GM21447 (cell line): ENCODE data around the gene ACP1.

ENCODE experiments used
- ATAC-seq: cut with Tn5 transposase; IDR thresholded peaks from one replicate; pipeline ENCODE4 v1.9.1; 2021; ENCODE audit not compliant: unreplicated experiment

ACP1 gene

DNA sequence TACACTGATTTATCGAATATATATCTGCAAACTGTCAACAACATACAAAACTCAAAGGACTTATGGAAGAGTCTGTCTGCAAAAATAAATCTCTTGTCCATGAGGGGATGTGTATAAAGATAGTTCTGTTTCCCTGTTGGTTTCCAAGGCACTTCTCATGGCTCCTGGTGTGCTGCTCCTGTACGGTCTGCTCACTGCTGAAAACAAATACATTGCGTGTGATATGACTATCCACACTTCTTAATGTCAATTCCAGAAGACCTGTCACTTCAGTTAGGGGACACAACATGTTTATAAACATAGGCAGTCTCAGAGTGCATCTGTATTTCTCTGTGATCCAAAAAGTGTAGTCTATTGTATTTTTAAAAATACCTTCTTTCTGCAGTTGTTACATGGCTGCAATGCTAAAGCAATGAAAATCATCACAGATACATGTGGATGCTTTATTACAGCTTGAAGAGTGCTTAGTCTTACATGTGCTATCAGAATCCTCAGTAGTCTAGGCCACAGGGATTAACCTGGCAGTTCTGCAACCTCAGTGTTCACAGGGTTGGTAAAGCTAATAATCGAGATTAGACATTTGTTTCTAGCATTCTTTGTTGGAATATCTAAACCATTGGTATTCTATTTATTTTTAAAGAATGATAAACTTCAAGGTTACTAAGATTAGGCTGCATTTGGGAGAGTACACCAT, 15.4 kb downstream of the ACP1 start:
- ATAC-seq = no peak

DNA sequence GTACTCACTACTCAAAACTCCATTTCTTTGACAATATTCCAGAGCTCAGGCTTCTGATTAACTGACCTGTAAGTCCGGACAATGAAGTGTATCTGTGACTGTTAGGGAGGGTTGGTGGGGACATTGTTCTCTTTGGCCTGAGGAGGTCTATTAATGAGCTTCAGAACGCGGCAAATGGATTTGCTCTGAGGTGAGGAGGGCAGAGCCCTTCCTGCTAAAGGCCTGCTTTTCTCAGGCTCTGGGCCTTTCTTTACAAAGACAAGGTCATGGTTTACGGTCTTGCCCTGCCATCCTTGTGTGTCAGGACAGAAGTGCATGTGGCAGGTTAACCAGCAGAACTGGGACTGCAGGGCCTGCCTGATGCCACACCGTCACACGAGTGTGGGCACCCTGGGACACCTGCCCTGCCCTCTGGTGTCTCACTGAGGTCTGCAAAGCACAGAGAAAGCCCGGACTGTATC, 15.9 kb downstream of the ACP1 start:
- no peak for ATAC-seq

DNA sequence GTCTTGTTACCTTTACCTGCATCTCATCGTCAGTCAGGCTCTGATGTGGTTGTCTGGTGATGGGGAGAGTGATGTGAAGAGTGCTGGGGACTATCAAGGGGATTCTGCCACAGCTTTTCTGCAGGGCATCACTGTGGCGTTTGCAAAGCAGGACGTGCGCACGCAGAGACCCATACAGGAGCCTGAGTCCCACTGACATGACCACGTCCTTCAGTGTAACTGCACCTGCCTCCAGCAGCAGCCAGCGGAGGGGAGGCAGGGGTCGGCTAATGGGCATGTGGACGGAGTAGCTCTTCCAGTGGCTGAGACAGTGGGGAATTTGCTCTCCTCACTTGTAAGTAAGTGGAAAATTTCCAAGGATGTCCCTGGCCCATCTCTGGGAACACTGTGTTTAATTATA, 16.6 kb downstream of the ACP1 start:
- ATAC-seq = no peak

DNA sequence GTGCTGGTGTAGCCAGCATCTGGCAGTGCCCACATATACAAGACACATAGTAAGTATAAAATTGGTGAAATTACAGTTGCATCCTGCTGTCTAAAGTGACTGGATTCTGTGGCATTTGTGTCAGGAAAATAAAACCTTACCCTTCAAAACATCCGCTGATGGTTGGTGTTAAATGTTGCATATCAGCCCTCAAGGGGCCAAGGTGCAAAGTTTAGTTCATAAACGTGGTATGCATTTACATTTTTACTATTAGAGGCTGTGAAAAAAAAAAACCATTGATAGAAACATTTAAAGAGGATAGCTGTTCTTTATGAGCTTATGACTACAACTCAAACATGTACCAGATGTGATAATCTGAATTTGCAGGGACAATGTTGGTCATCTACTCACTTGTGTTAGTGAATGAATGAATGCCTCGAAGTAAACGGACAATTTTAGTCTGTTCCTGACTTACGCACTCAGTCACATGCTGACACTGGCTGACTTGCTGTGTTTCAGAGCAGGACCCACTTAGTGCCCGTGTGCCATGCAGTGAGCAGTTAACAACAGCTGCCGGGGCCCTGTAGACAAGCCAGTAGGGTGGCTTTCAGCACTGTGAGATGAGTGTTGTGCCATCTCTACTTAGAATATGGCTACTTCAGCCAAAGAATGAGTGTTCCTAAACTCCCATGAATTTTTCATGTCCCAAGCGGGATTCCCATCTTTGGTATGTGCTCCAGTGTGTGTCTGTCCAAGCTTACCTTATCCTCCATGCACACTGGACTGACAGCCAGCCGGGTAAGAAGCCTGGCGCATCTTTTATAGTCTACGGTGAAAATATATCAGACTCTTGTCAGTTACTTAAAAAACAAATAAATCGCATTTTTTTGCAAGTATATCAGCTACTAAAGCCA, 17.9 kb downstream of the ACP1 start:
- ATAC-seq = no peak

DNA sequence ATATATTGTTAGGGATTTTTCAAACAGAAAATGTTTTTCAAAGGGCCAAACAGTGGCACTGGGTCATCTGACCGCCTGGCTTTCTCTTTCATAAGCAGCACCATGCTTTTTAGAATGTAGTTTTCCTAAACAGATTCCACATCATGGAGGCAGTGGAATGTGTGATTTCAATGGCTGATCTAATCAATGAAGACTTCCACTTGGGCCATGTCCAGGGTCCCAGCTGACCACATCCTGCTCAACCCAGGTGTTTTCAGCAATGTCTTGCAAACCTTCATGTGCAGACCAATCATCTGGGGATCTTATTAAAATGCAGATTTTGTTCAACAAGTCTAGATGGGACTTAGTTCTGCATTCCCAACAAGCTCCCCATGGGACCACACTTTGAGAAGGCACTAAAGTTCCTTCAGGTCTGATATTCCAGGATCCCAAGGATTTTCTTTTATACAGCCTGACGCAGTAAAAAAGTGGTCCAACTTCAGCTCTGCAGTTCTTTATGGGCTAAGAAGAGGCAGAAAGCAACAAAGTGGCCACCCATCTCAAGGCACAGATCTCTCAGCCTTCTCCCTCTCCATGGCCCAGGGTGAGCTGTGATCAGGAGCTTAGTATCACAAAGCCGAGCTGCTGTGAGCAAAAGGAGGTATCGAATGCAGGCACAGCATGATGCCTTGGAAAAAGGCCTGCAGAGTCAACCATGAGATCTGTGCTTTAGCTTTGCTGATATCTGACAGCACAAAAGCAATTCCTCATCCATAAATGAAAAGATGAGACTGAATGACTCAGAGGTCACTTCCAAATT, 19.4 kb downstream of the ACP1 start:
- no peak for ATAC-seq

DNA sequence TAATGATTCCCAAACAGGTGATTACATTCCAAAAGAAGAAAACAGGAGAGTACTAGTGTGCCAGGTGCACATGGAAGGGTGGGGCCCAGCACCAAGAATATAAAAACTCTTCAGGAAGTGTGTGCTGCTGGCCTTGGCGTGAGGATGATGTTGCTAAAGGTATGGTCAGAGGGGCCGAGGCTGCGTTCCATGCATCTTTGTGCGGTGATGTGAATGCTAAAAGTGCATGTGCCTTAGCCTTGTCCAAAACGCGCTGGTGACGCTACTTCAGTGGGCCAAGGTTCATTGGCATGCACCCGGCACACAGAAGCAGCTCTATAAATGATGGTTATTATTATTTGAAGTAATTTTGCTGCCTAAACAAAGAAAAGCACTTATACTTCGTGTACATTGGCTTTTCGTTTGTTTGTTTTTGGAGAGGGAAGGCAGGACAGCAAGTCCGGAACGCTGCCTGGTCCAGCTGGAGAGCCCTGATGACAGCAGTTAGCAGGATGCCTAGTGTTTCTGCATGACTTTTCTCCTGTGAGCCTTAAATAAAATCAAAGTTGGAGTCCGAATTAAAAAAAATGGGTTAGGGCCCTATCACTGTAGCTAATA, 20.2 kb downstream of the ACP1 start:
- ATAC-seq = no peak

DNA sequence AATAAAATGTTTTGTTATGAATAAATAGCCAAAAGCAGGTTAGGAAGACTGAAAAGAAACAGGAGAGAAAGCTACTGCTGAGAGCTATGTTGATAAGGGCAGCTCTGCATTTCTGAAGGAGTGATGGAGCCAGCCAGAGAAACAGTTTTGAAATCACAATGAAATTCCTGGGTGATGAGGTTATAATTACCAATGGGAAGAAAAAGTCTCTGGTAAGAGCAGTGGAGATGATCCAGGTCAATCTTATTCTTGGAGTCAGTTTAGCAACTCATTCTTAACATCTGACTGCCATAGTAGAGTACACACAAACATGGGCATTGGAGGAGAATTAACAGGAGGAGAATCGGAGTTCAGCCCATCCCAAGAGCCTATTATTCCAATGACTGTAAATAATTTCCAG, 20.8 kb downstream of the ACP1 start:
- no peak for ATAC-seq

DNA sequence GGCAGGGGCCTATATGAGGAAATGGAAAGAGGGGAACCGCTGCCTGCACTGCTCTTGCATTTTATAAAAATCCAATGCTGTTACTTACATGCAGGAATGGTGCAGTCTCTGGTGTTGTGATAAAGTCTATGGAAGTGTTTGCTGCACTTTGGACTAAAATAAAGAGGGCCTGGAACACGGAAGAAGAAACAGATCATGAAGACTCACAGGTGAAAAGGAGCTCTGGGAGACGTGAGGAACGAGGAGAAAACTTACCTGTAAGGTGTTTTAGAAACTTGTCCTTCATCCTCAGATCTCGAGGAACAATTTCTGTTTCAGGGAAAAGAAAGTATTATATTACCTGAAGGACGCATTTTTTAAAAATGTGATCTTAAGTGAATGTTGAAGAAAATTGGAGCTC, 21.3 kb downstream of the ACP1 start:
- ATAC-seq = no peak

DNA sequence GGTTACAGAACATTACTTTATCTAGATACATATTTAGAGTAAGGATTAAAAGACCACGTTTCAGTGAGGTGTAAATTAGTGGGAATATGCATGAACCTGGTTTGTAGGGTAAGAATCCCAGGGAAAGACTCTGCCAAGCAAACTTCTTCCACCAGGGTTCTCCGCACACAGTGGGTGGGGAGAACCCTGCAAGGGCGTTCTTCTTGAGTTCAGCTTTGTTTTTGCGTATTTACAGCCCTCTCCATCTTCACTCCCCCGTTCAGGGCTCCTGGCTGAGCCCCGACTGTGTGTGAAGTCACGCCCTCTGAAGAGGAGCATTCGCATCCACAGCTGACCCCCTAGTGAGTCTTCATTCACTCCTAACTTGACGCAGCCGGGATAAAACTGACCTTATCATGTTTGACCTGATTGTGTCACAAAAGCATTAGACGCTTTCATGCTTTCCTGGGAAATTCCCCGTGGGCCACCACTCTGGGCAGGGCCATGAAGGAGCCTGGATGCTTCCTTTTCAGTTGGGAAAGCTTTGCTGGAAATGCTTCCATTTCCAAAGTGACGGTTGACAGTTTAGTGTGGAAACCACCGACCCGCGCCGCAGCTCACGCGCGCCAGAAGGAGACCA, 22.1 kb downstream of the ACP1 start:
- no peak for ATAC-seq

DNA sequence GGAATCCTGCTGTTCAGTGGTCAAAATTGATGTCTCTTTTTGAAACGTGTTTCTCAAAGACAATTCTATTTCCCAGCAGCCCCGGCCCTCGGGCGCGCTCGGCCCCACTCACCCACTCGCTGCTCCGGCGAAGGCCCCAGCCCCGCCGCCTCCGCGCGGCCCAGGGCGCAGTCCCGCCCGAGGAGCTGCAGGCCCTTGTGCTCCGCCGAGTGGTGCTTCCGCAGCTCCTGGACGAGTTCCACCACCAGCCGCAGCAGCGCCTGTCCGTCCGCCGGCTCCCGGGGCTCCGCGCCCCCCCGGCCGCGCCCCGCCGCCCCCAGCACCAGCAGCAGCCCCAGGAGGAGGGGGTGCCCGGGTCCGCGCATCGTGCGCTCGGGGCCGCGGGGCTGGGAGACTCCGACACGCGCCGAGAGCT, 22.7 kb downstream of the ACP1 start:
- no peak for ATAC-seq

DNA sequence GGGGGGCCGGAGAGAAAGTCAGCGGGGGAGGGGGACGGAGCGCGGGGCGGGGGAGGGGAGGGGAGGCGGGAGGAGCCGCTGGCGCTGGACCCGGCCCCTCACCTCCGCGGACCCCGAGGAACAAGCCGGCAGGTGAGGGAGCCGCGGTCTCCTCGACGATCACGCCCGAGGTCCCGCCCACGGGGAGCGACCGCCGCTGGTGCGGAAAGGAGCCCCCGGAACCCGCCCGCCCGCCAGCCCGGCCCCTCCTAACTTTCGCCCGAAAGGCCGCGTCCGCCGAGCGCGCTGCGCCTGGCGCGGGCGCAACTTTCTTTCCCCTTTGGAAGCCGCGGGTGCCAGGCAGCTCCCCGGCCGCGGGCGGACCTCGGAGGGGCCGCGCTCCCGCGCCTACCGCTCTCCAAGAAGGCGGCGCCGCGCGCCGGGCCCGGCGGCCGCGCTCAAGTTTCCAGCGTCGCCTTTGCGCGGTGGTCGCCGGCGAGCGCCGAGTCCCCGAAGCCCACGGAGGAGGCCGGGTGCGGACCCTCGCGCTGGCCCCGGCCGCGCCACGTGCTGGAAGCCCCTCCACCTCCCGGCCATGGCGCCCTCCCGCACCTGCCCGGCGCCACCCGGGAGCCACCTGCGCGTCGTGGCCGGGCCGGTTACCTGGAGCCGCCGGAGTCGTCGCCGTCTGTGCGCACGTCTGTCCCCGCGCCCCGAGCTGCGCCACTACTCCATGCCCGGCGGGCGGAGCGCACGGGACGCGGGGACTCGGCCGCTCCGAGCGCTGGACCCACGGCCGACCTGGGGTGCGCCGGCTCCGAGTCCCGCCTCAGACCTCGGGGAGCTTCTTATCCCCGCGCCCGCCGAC, 23.4 kb downstream of the ACP1 start, which contains the start of gene ALKAL2:
Gene ALKAL2 (minus strand): TSS at position 181 of the 847 bp plus-strand sequence. CDS start 256 bp downstream, outside the sequence.
- ATAC-seq = no peak

DNA sequence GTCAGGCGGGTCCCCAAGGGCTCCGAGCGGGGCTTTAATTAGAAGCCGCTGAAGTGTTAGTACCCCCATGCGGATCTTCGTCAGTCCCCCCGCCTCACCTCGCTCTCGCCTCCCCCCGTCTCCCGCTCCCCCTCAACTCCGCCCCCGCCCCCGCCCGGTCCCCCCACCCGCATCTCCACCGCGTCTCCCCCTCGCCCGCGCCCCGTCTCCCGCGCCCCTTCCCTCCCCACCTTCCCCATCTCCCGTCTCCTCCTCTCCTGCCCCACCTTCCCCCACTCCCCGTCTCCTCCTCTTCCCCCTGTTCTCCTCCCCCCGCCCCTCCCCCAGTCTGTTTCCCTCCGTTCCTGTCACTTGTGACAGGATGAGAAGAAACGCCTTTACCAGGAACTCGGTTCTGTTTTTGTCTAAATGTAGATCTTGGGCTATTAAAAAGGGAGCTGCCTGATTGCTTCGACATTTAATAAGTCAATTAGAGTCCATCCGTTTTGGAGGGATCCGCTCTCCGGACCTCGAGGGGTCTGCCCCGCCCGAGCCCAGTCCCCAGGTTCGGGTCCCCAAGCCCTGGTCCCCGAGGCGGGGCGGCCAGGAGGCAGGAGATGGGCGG, 24.1 kb downstream of the ACP1 start:
- ATAC-seq = no peak

DNA sequence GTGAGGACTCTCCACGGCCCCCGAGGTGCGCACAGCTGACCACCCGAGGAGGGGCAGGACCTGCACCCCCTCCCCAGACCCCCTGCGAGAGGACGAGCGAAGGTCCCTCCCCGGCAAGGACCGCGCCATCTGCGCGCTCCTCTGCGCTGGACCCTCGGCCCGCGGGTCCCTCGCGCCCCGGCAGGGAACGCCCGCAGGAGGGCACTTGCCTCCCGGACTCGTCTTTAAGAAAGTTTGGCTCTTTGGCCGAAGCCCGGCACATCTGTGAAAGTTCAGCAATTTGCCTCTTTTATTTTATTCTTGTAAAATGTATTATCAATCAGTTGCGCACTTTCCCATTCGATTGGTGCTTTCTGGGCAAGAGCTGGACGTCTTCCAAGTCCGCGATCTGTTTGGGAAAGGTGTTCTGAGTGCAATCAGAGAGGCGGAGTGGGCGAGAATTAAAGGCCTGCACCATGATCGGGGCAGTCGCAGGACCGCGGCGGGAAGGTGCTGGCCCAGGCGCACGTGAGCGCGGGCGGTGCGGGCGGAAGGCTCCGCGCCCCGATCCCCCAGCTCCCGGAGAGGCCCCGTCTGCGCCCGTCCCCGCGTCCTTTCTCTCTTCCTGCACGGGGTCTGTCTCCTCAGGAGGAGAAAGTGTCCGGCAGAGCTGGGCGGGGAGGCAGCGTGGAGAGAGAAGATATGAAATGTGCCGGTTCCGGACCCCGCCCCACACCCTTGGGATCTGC, 24.8 kb downstream of the ACP1 start:
- ATAC-seq = no peak

DNA sequence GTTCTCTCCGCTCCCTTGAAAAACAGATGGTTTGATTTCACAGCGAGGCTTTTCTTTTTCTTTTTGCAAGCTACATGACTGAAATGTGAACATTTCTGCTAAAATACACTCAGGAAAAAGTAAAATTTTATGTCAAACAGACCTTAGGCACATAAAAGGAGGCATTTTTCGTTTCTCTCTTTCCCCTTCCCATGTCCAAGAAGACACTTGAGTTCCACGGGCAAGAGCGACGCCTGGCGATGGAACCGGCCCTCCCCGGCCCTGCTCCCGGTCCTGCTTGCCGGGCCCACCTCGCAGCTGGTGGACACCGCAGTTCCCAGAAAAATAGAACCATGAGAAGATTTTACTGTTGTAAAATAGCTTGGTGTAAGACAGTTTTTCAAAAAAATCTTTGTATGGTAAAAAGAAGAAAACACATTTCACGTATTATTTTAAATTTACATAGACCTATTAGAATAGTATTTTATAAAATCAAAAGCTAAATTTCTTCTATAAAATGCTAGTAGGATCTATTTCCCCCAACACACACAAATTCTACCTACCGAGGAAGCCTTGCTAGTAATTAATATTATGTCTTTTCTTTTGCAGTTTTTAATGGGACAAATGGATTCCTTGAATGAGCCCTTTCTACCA, 25.5 kb downstream of the ACP1 start:
- ATAC-seq = no peak

DNA sequence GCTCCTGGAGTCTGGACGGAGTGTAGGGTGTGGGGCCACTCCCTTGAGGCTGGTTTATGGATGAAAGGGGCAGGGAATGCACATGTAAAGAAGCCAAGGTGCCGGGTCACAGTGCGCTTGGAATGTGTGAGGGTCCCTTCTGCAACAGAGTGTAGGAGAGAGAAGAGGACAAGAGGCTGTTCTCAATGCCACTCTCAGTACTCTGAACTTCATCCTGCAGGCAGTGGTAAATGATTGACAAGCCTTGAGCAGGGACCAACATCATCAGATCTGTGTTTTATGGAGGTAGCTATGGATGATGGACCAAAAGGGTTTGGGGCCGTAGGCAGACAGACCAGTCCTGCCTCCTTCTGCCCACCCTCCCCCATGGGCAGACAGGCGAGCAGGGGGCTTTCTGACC, 30.3 kb downstream of the ACP1 start:
- ATAC-seq = no peak

DNA sequence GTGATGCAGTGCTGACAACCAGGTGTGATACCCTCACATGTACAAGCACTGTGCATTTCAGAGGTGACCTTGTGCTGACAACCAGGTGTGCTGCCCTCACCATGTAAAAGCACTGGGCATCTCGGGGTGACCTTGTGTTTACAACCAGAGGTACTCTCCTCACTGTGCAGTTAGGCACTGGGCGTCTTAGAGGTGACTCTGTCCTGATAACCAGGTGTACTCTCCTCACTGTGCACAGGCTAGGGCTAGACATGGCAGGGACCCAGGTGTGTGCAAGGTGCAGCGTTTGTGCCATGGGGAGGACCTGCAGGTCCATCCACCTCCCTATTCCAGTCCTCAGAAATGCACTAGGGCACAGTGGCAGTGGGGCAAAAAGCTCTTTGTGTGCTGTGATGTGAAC, 31.6 kb downstream of the ACP1 start:
- no peak for ATAC-seq

DNA sequence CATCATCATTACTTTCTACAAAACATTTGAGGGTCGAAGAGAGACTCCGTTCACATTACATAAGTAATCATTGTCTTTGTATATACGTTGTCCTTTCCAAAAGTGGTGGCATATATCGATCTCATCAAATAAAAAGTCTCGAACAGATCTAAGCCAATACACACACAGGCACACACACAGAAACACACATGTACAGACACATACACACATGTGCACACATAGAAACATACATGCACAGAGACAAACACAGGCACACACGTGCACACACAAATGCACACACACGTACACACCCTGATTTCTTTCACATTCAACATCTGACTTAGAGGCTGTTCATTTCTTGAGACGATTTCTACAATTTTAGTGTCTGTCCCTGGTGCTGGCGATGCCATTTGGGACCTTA, 40.6 kb downstream of the ACP1 start:
- no peak for ATAC-seq
